22Rv1 (cell line): Measurements from ENCODE around the gene DEGS1.

Source experiments
- H3K27ac ChIP-seq: fragments of 450-650 bp; 2 replicates; pipeline ENCODE4 v1.5.1; 2017
- ZFX ChIP-seq: fragments of 450-650 bp; IDR thresholded peaks from 2 replicates; pipeline ENCODE4 v1.6.1; 2017; ENCODE audit warnings: antibody characterized with exemption, borderline replicate concordance
- TF ChIP-seq, protein P1 (sequence below): fragments of 450-650 bp; IDR thresholded peaks from 2 replicates; pipeline ENCODE4 v1.5.1; 2017; ENCODE audit warnings: mild to moderate bottlenecking

The DEGS1 gene

DNA sequence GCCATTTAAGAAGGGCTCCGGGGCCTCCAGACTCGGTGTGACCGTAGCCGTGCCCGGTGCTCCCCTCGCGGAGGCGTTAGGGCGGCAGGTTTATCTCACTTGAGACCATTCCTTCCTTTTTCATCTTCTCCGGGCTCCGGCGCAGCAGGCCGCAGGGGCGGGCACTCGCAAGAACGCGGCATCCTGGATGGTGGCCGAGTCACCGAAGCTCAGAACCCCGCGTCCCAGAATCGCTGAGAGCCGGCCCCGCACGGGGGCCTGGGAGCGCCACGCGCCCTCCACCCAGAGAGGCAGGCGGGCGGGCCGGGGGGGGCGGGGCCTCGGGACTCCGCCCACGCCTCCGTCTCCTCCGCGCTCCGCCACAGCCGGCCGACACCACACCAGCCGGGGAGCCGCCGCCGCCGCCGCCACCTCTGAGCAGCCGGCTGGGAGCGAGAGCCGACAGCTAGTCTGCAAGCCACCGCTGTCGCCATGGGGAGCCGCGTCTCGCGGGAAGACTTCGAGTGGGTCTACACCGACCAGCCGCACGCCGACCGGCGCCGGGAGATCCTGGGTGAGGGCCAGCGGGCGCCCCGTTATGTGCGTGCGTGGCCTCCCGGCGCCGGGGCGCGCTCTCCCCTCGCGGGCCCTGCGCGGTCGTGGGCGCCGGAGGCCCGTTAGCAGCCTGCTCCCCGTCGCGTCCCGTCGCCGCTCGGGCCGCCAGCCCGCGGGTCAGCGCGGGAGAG lies at the start of gene DEGS1:
Gene DEGS1, plus strand, starts transcription at position 375 of the 725 bp plus-strand sequence. Its CDS starts 97 bp downstream, at position 472.
- TF ChIP-seq, protein P1, sequence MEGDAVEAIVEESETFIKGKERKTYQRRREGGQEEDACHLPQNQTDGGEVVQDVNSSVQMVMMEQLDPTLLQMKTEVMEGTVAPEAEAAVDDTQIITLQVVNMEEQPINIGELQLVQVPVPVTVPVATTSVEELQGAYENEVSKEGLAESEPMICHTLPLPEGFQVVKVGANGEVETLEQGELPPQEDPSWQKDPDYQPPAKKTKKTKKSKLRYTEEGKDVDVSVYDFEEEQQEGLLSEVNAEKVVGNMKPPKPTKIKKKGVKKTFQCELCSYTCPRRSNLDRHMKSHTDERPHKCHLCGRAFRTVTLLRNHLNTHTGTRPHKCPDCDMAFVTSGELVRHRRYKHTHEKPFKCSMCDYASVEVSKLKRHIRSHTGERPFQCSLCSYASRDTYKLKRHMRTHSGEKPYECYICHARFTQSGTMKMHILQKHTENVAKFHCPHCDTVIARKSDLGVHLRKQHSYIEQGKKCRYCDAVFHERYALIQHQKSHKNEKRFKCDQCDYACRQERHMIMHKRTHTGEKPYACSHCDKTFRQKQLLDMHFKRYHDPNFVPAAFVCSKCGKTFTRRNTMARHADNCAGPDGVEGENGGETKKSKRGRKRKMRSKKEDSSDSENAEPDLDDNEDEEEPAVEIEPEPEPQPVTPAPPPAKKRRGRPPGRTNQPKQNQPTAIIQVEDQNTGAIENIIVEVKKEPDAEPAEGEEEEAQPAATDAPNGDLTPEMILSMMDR = 0 out of 2 replicates have a peak, but pooled peaks have one; percentile 21
- TF ChIP-seq ZFX = no peak
- peak within 1 kb of the TSS; percentile 92 for H3K27ac ChIP-seq

DNA sequence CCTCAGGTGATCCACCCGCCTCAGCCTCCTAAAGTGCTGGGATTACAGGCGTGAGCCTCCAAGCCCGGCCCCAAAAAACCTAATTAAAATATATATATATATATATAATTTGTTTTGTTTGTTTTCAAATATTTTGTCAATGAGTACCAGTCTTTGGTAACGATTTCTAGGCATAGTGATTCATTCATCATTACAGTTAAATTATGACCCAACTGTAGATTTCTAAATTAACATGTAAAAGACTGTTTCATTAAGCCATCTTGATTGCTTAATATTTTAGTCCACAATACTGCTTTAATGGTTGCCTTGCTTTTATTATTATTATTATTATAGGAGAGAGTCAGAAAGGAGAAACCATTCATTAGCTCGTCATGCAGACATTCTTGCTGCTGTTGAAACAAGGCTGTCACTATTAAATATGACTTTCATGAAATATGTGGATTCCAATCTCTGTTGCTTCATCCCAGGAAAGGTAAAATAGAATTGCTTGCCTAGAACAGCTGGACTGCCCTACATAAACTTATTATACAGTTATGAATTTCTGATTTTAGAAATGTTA lies 49.2 kb upstream of the DEGS1 start:
- TF ChIP-seq, protein P1 = no peak
- no peak for TF ChIP-seq ZFX

DNA sequence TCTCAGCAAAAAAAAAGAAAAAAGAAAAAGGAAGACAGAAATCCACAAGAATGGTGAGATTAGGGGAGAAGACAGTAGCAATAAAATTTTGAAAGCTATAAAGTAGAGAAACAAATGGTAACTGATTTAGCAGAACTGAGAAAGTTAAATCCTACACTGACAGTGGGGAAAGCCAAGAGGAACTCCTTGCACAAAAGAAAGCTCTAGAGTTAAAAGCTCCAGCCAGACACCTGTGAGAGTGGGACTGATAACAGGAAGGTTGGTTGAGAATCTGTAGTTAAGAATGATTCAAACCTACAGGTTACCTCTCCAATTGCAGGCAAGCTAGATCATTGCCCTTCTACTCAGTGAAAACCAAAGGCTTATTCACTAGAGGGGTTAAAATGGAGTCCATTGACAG lies 45.5 kb upstream of the DEGS1 start:
- peak overlapping the region; percentile 5 for H3K27ac ChIP-seq
- TF ChIP-seq, protein P1 = no peak

More for the DNA sequence above, 49.2 kb upstream of the DEGS1 start:
- no peak overlapping the region for H3K27ac ChIP-seq

DNA sequence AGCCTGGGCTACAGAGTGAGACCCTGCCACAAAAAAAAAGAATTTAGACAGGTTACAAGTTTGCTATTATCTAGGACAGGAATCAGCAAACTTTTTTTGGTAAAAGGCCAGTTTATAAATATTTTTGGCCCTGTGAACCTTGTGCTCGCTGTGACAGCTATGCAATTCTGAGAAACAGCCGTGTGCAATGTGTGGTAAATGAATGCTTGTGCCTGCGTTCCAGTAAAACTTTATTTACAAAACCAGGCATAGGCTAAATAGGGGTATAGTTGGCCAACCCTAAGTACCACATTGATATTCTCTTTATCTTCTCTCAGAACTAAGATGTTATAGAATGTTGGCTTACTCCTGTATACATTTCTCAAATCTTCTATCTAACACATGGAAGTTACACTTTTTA lies 44.8 kb upstream of the DEGS1 start:
- peak overlapping the region; percentile 5 for H3K27ac ChIP-seq
- TF ChIP-seq, protein P1 = no peak
- no peak for TF ChIP-seq ZFX

DNA sequence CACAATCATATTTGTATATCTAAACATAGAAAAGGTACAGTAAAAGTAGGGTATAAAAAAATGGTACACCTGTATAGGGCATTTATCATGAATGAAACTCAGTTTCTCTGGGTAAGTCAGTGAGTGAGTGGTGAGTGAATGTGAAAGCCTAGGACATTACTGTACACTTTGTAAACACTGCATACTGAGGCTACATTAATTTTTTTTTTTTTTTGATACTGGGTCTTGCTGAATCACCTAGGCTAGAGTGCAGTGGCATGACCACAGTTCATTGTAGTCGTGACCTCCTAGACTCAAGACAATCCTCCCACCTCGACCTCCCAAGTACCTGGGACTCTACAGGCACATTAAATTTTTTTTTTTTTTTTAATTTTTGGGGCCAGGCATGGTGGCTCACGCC lies 41.3 kb upstream of the DEGS1 start:
- no peak for TF ChIP-seq ZFX
- TF ChIP-seq, protein P1 = no peak
- peak overlapping the region; percentile 93 for H3K27ac ChIP-seq

DNA sequence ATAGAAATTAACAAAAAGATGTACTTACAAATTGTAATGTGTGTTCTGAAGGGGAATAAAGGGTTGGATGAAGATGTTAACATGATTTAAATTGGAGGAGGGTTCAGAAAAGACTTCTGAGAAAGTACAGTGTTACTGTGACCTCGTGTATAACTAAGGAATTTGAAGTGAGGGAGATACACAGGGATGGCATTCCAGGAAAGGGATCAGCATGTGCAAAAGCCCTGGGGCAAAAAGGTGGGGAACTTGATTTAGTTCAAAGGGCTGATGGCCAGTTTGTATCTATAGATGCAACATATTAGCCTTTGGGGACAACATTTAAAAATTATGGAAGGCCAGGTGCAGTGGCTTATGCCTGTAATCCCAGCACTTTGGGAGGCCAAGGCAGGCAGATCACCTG lies 33.3 kb upstream of the DEGS1 start:
- TF ChIP-seq, protein P1 = no peak
- no peak for TF ChIP-seq ZFX
- H3K27ac ChIP-seq = no peak overlapping the region

DNA sequence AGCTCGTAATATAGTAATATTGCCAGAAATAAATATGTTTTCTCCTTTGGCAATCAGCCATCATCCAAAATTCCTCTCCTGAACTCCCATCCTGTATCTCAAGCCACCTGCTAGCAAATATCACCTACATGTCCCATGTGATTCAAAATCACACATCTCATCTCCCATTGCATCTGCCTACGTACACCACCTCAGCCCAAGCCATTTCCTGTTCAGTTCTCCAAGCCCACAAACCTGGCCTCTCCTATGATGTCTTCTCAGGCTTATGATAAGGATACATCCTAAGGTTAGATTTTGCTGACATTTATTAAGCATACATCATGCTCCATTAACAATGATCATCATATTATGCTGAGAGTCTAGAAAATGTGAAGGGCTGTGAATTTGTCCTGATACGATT lies 31.9 kb upstream of the DEGS1 start:
- no peak for TF ChIP-seq ZFX
- TF ChIP-seq, protein P1 = no peak
- no peak overlapping the region for H3K27ac ChIP-seq
